Bronchial epithelial cell (primary cell): Measurements from ENCODE around the gene ARHGEF10L. TPM values are rescaled to one million over a fixed set of nuclear protein-coding genes. Genes with fewer than 3 reads are reported as not detected.

Experiments used
- DNase-seq: peaks from one replicate; pipeline ENCODE4 v3.0.0-alpha.2; 2010; ENCODE audit warnings: low read depth
- FAIRE-seq: peaks from 2 replicates; lab custom pipeline; 2011; peaks lifted over from hg19 to GRCh38; lab: Jason Lieb, UNC
- H3K27me3 ChIP-seq: 2 replicates; pipeline ENCODE4 v1.5.1; 2011; ENCODE audit warnings: low read length; ENCODE audit not compliant: control insufficient read depth, insufficient read depth
- H3K36me3 ChIP-seq: 2 replicates; pipeline ENCODE4 v1.5.1; 2011; ENCODE audit warnings: low read length; ENCODE audit not compliant: control insufficient read depth, insufficient read depth
- H3K4me3 ChIP-seq: 2 replicates; pipeline ENCODE4 v1.5.1; 2011; ENCODE audit warnings: mild to moderate bottlenecking, low read depth, low read length, control low read depth
- CTCF ChIP-seq: IDR thresholded peaks from 2 replicates; pipeline ENCODE4 v1.5.1; 2011; ENCODE audit warnings: mild to moderate bottlenecking, moderate library complexity, low read length, control low read depth, inconsistent platforms; ENCODE audit not compliant: insufficient read depth, severe bottlenecking
- total RNA-seq: library from RNA; depleted of rRNA; stranded (reverse); fragments of >200 nt; gene quantifications from 2 replicates; pipeline ENCODE4 v1.2.1, GENCODE V29; 2014

ARHGEF10L gene
- total RNA-seq, 1 donor from 2014 or later = 6.3 TPM

GRCh38 chr1:17511188-17511587 lies 28.3 kb upstream of the ARHGEF10L start:
- Histone ChIP-seq H3K4me3 (no peak overlapping the region), H3K27me3 (no peaks in the 10 kb centered on the region), H3K36me3 (no peaks in the 10 kb centered on the region)
- DNase-seq (no peak), FAIRE-seq (peak; percentile 73)
- TF ChIP-seq CTCF = no peak

- H3K27me3 ChIP-seq = no peaks in the 10 kb centered on the region
- no peak overlapping the region for H3K4me3 ChIP-seq
- TF ChIP-seq CTCF = no peak
- no peak for DNase-seq
- FAIRE-seq = no peak
- H3K36me3 ChIP-seq = no peaks in the 10 kb centered on the region
Observed at GRCh38 chr1:17513131-17513530, 26.4 kb upstream of the ARHGEF10L start.

- Histone ChIP-seq H3K27me3 (no peaks in the 10 kb centered on the region), H3K4me3 (no peak overlapping the region), H3K36me3 (no peaks in the 10 kb centered on the region)
- no peak for TF ChIP-seq CTCF
- no peak for FAIRE-seq
- DNase-seq = no peak
Observed at GRCh38 chr1:17514776-17515175, 24.7 kb upstream of the ARHGEF10L start.

GRCh38 chr1:17515902-17516301 lies 23.6 kb upstream of the ARHGEF10L start:
- no peak for DNase-seq
- TF ChIP-seq CTCF = no peak
- Histone ChIP-seq H3K27me3 (no peaks in the 10 kb centered on the region), H3K4me3 (no peak overlapping the region), H3K36me3 (no peaks in the 10 kb centered on the region)
- FAIRE-seq = no peak

GRCh38 chr1:17516303-17517214 lies 22.9 kb upstream of the ARHGEF10L start:
- no peak overlapping the region for H3K4me3 ChIP-seq
- no peak for TF ChIP-seq CTCF
- FAIRE-seq (no peak), DNase-seq (no peak)
- H3K36me3 ChIP-seq = no peaks in the 10 kb centered on the region
- no peaks in the 10 kb centered on the region for H3K27me3 ChIP-seq
